ENCODE results near the gene FZR1.

DNA sequence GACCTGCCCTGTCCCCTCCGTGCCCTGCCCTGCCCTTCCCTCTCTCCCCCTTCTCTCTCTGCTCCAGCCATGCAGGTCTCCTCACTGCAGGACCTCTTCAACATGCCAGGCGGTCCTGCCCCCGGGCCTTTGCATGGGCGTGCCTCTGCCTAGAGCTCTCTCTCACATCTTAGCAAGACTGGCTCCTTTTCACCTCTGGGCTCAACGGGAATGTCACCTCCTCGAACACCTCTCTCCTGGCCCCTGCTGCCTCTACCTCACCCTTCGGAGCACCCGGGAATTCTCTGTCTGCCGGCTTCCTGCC lies 45.6 kb downstream of the FZR1 start:
- TF ChIP-seq, protein P1, sequence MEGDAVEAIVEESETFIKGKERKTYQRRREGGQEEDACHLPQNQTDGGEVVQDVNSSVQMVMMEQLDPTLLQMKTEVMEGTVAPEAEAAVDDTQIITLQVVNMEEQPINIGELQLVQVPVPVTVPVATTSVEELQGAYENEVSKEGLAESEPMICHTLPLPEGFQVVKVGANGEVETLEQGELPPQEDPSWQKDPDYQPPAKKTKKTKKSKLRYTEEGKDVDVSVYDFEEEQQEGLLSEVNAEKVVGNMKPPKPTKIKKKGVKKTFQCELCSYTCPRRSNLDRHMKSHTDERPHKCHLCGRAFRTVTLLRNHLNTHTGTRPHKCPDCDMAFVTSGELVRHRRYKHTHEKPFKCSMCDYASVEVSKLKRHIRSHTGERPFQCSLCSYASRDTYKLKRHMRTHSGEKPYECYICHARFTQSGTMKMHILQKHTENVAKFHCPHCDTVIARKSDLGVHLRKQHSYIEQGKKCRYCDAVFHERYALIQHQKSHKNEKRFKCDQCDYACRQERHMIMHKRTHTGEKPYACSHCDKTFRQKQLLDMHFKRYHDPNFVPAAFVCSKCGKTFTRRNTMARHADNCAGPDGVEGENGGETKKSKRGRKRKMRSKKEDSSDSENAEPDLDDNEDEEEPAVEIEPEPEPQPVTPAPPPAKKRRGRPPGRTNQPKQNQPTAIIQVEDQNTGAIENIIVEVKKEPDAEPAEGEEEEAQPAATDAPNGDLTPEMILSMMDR (IDR thresholded peaks at IDR 0.05) = no peak
- TF ChIP-seq POLR2A (IDR thresholded peaks at IDR 0.05) = no peak

All from ovary (tissue), 3 donors.